GM23338 (cell line): ENCODE results near the gene CACNA1C. TPM values are rescaled to one million over a fixed set of nuclear protein-coding genes. Genes with fewer than 3 reads are reported as not detected.

Experiments
- ATAC-seq: fragments of 200-7000 bp; cut with Tn5 transposase; 3 replicates; pipeline ENCODE4 v1.9.1; 2020
- DNase-seq: peaks from one replicate; pipeline ENCODE4 v3.0.0-alpha.2; 2015; ENCODE audit warnings: low spot score
- H2AFZ ChIP-seq: fragments of 200-600 bp; sonication (generic); 2 replicates; pipeline ENCODE4 v1.8.0; 2016; ENCODE audit warnings: antibody characterized with exemption, mild to moderate bottlenecking, moderate library complexity
- H3F3A ChIP-seq: fragments of 200-600 bp; sonication (generic); replicated peaks from 2 replicates; pipeline ENCODE4 v1.8.0; 2017; ENCODE audit warnings: antibody characterized with exemption, mixed run types, low read depth
- H3K27ac ChIP-seq: fragments of 200-600 bp; sonication (generic); 2 replicates; pipeline ENCODE4 v1.6.1; 2016; ENCODE audit warnings: low read depth
- H3K27me3 ChIP-seq: fragments of 200-600 bp; sonication (generic); 2 replicates; pipeline ENCODE4 v1.8.0; 2016; ENCODE audit warnings: mild to moderate bottlenecking, mixed run types, moderate library complexity; ENCODE audit not compliant: insufficient read depth
- H3K36me3 ChIP-seq: fragments of 200-600 bp; sonication (generic); 2 replicates; pipeline ENCODE4 v1.8.0; 2016; ENCODE audit warnings: mild to moderate bottlenecking; ENCODE audit not compliant: insufficient read depth
- H3K4me1 ChIP-seq: fragments of 200-600 bp; sonication (generic); 2 replicates; pipeline ENCODE4 v1.8.0; 2016; ENCODE audit warnings: mild to moderate bottlenecking, moderate library complexity; ENCODE audit not compliant: insufficient read depth
- H3K4me2 ChIP-seq: fragments of 200-600 bp; sonication (generic); 2 replicates; pipeline ENCODE4 v1.7.1; 2017; ENCODE audit warnings: mixed run types
- H3K4me3 ChIP-seq: fragments of 200-600 bp; sonication (generic); 2 replicates; pipeline ENCODE4 v1.6.1; 2016; ENCODE audit warnings: mixed run types
- H3K79me2 ChIP-seq: fragments of 200-600 bp; sonication (generic); replicated peaks from 2 replicates; pipeline ENCODE4 v1.8.0; 2017; ENCODE audit warnings: mild to moderate bottlenecking; ENCODE audit not compliant: insufficient read depth
- H3K9me2 ChIP-seq: fragments of 200-600 bp; sonication (generic); 2 replicates; pipeline ENCODE4 v1.8.0; 2017; ENCODE audit not compliant: insufficient read depth
- H4K20me1 ChIP-seq: fragments of 200-600 bp; sonication (generic); replicated peaks from 2 replicates; pipeline ENCODE4 v1.8.0; 2017; ENCODE audit warnings: mild to moderate bottlenecking; ENCODE audit not compliant: insufficient read depth
- H3K27ac Mint-ChIP-seq: 2 replicates; pipeline ENCODE4 v1.8.0; 2020; ENCODE audit warnings: inconsistent platforms, mild to moderate bottlenecking, moderate library complexity, mixed read lengths
- H3K27me3 Mint-ChIP-seq: 3 replicates; pipeline ENCODE4 v1.8.0; 2022; ENCODE audit warnings: low read depth, mild to moderate bottlenecking, moderate library complexity, mixed read lengths, inconsistent platforms; ENCODE audit not compliant: insufficient read depth, poor library complexity
- H3K36me3 Mint-ChIP-seq: 3 replicates; pipeline ENCODE4 v1.8.0; 2021; ENCODE audit warnings: low read depth, mild to moderate bottlenecking, inconsistent platforms, moderate library complexity, mixed read lengths
- H3K4me1 Mint-ChIP-seq: 3 replicates; pipeline ENCODE4 v1.8.0; 2020; ENCODE audit warnings: mild to moderate bottlenecking, inconsistent platforms, mixed read lengths
- H3K4me3 Mint-ChIP-seq: 3 replicates; pipeline ENCODE4 v1.8.0; 2021; ENCODE audit warnings: moderate library complexity, mild to moderate bottlenecking, inconsistent platforms, mixed read lengths
- H3K9me3 Mint-ChIP-seq: 3 replicates; pipeline ENCODE4 v1.8.0; 2020; ENCODE audit warnings: moderate library complexity, mild to moderate bottlenecking, inconsistent platforms, mixed read lengths
- CTCF ChIP-seq, 2 experiments: fragments of 200-600 bp in 1 of 2; sonication (generic) in 1 of 2; conservative IDR thresholded peaks; 2 replicates each; pipeline versions ENCODE4 v1.5.1 to v1.6.1; 2016 to 2017; ENCODE audit warnings: antibody characterized with exemption in 2 of 2, low read depth in 2 of 2, mild to moderate bottlenecking in 2 of 2, moderate library complexity in 1 of 2
- ETS1 ChIP-seq: IDR thresholded peaks from 2 replicates; pipeline ENCODE4 v1.6.1; 2016; ENCODE audit warnings: antibody characterized with exemption
- EZH2 ChIP-seq: fragments of 200-600 bp; sonication (generic); IDR thresholded peaks from one replicate; pipeline ENCODE4 v1.8.0; 2017; ENCODE audit warnings: antibody characterized with exemption, mild to moderate bottlenecking, low read depth; ENCODE audit not compliant: unreplicated experiment
- EZH2phosphoT487 ChIP-seq: fragments of 200-600 bp; sonication (generic); IDR thresholded peaks from one replicate; pipeline ENCODE4 v1.8.1; 2018; ENCODE audit warnings: antibody characterized with exemption; ENCODE audit not compliant: unreplicated experiment
- JUNB ChIP-seq: IDR thresholded peaks from one replicate; pipeline ENCODE4 v1.6.1; 2016; ENCODE audit warnings: antibody characterized with exemption; ENCODE audit not compliant: unreplicated experiment
- NANOG ChIP-seq: IDR thresholded peaks from 2 replicates; pipeline ENCODE4 v1.6.1; 2016; ENCODE audit warnings: antibody characterized with exemption, borderline replicate concordance
- POLR2AphosphoS5 ChIP-seq: IDR thresholded peaks from 2 replicates; pipeline ENCODE4 v1.6.1; 2016; ENCODE audit warnings: antibody characterized with exemption, low read depth
- REST ChIP-seq: IDR thresholded peaks from one replicate; pipeline ENCODE4 v1.6.1; 2018; ENCODE audit warnings: antibody characterized with exemption; ENCODE audit not compliant: unreplicated experiment
- ZNF114 ChIP-seq: fragments of 250-450 bp; sonication (Bioruptor Pico); IDR thresholded peaks from 2 replicates; pipeline ENCODE4 v1.5.0; 2020; ENCODE audit warnings: mild to moderate bottlenecking, moderate library complexity
- ZNF331 ChIP-seq: fragments of 250-450 bp; sonication (Bioruptor Pico); IDR thresholded peaks from 2 replicates; pipeline ENCODE4 v1.5.0; 2020; ENCODE audit warnings: low read depth, mild to moderate bottlenecking, moderate library complexity
- ZNF462 ChIP-seq: fragments of 250-450 bp; sonication (Bioruptor Pico); IDR thresholded peaks from 2 replicates; pipeline ENCODE4 v1.5.0; 2020; ENCODE audit warnings: mild to moderate bottlenecking, moderate library complexity
- polyA plus RNA-seq: library from polyadenylated mRNA; unstranded; fragments of >200 nt; fragmentation: Nextera tagmentation; extraction: Ambion mirVana; gene quantifications from 2 replicates; pipeline ENCODE4 v1.2.1, GENCODE V29; 2016
- total RNA-seq: library from RNA; depleted of rRNA; stranded (reverse); fragments of >200 nt; shearing (Covaris generic); gene quantifications from 2 replicates; pipeline ENCODE4 v1.2.3, GENCODE V29; 2014

The CACNA1C gene
- total and polyA plus RNA-seq, 2 experiments from 2014 or later, result 0.78 to 2.1 TPM

GRCh38 chr12:2432856-2433255 is 380.1 kb downstream of the CACNA1C start (continued):
- no peak for TF ChIP-seq EZH2
- TF ChIP-seq ZNF114, result no peak
- TF ChIP-seq POLR2AphosphoS5, result no peak
- no peak for TF ChIP-seq ETS1
- TF ChIP-seq JUNB, result no peak
- TF ChIP-seq REST, result no peak
- no peak for TF ChIP-seq CTCF (conservative IDR thresholded peaks at IDR 0.05; ENCODE audit: low read depth in 2 of 2)
- no peak for TF ChIP-seq ZNF331 (CRISPR knock-in tag)
- no peak for TF ChIP-seq NANOG
- TF ChIP-seq EZH2phosphoT487, result no peak

- Histone ChIP-seq H3K27me3 (no peaks in the 10 kb centered on the region), H3K4me2 (no peak overlapping the region), H3K9me2 (peaks cover 11% of the 10 kb centered on the region), H3K36me3 (no peaks in the 10 kb centered on the region), H4K20me1 (no peaks in the 10 kb centered on the region), H3K79me2 (no peaks in the 10 kb centered on the region), H3K27ac (no peak overlapping the region), H3F3A (no peaks in the 10 kb centered on the region), H3K4me1 (no peaks in the 10 kb centered on the region), H2AFZ (no peak overlapping the region), H3K4me3 (no peak overlapping the region)
- Mint-ChIP-seq H3K4me3 (no peak overlapping the region), H3K9me3 (peaks cover 7% of the 10 kb centered on the region; the same call in 2 of the 3 replicates), H3K36me3 (no peaks in the 10 kb centered on the region), H3K27me3 (peaks cover 7% of the 10 kb centered on the region), H3K4me1 (no peaks in the 10 kb centered on the region; the same call in 2 of the 3 replicates), H3K27ac (no peak overlapping the region)
- no peak for DNase-seq
- no peak for ATAC-seq
- TF ChIP-seq ZNF331 (CRISPR knock-in tag), result no peak
- no peak for TF ChIP-seq CTCF (conservative IDR thresholded peaks at IDR 0.05; ENCODE audit: low read depth in 2 of 2)
- TF ChIP-seq JUNB, result no peak
- TF ChIP-seq ZNF462, result no peak
These were observed 382.7 kb downstream of the CACNA1C start for GRCh38 chr12:2435511-2435910.
